Measurements from ENCODE around the gene MLIP.

GRCh38 chr6:54310377-54311152 is 199.3 kb downstream of the MLIP start:
- TF ChIP-seq HDAC2 (IDR thresholded peaks at IDR 0.05; ENCODE audit: borderline replicate concordance in 1 of 2, low read depth in 2 of 2, low read length in 2 of 2) (no peak), EZH2 (IDR thresholded peaks at IDR 0.05; ENCODE audit: low read depth, low read length, severe bottlenecking) (no peak), CBX8 (IDR thresholded peaks at IDR 0.05; ENCODE audit: borderline replicate concordance, low read depth, low read length) (no peak), CTCF (IDR thresholded peaks at IDR 0.05; ENCODE audit: control extremely low read depth in 1 of 3, insufficient read depth in 1 of 3, low read depth in 1 of 3, low read length in 3 of 3) (no peak), MAX (IDR thresholded peaks at IDR 0.05) (no peak), RBBP5 (IDR thresholded peaks at IDR 0.05; ENCODE audit: borderline replicate concordance, low read depth, low read length) (no peak), CREB1 (IDR thresholded peaks at IDR 0.05) (no peak)
